Activated CD4-positive, CD25-positive, alpha-beta regulatory T cell treated with anti-CD3 and anti-CD28 coated beads, Interleukin-2, amount 50 U/mL, for 24 hours (primary cell): ENCODE data around the gene SSH3.

Source experiments
- ATAC-seq, 2 donors: fragments of 150-1000 bp; cut with Tn5 transposase; one replicate each; pipeline ENCODE4 v1.10.0; 2021; ENCODE audit warnings: mild to moderate bottlenecking in 1 of 2, moderate library complexity in 1 of 2

SSH3 gene

DNA sequence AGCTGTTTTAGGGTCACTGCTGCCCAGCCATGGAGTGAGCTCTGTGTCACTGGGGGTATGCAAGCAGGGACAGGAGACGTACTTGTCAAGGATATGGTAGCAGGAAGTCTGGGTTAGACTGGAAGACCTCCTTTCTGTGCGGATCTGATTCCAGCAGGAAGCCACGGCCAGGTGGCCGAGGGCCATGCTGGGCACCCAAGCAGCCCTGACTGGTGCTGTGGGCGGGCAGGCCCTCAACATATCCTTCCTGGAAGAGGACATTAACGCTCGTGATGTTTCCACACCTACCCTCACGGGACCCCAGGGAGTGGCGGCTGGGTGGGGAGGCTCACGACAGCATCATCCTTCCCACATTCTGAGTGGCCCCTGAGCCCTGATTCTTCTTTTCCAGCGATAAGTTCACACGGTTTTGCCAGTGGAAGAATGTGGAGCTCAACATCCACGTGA lies 23.0 kb upstream of the SSH3 start:
- ATAC-seq: no peak

DNA sequence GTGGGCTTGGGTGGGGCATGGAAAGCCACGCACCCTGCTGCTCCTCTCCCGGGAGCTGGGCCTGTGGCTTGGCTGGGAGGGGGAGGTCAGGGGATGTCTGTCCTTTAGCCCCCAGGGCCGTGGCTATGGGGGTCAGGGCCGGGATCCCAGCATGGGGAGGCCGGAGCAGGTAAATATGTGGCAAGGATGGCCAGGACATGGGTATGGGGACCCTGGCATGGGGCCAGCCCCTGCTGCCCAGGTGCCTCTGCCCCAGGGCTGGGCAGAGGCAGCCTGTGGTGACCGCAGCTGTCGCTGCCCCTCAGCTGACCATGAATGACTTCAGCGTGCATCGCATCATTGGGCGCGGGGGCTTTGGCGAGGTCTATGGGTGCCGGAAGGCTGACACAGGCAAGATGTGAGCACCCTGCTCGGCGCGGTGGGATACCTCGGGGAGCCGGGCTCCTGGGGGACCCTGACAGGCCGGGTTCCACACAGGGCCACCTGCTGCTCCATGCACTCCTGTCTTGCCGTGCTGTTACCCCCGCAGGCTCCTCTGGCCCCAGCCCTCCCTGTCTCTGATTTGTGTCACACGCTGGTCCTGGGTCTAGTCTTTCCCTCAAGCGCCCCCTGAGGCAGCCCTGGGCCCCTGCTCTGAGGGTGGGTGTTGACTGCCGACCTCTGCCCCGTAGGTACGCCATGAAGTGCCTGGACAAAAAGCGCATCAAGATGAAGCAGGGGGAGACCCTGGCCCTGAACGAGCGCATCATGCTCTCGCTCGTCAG lies 22.4 kb upstream of the SSH3 start:
- no peak for ATAC-seq

DNA sequence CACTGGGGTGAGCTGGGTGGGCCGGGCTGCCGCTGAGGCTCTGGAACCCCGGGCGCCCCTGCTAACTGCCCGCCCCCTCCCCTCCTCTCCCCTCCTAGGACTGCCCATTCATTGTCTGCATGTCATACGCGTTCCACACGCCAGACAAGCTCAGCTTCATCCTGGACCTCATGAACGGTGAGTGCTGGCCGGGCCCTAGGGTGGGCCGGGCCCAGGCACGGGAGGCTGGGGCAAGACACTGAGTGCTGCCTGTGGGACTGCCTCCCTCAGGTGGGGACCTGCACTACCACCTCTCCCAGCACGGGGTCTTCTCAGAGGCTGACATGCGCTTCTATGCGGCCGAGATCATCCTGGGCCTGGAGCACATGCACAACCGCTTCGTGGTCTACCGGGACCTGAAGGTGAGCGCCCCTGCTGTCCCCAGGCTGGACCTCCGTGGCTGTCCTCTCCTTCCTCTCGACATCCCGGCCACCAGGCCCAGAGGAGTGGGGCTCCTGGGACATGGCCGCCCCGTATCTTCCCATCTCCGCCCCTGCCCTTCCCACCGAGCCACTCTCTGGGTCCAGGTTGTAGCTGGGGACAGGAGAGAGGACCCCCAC lies 21.7 kb upstream of the SSH3 start:
- no peak for ATAC-seq

DNA sequence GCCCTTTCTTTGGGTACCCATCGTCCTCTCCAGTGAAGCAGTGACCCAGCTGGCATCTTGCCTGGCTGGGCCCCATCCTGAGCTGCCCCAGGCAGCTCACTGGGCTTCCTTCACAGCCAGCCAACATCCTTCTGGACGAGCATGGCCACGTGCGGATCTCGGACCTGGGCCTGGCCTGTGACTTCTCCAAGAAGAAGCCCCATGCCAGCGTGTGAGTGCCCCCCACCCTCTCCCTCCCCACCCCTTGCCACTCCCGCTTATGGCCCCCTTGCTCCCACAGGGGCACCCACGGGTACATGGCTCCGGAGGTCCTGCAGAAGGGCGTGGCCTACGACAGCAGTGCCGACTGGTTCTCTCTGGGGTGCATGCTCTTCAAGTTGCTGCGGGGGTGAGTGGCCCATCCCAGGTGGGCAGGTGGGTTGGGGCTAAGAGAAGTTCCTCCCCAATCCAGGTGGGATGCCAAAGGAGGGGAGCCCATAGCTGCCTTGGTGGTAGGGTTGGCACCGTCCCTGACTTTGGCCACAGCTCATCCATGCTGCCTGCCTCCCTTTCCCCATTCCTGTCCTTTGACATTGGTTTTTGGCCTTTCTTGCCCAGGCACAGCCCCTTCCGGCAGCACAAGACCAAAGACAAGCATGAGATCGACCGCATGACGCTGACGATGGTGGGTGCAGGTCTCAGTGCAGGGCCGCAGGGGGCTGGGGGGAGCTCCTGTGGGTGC lies 21.0 kb upstream of the SSH3 start:
- ATAC-seq: no peak

DNA sequence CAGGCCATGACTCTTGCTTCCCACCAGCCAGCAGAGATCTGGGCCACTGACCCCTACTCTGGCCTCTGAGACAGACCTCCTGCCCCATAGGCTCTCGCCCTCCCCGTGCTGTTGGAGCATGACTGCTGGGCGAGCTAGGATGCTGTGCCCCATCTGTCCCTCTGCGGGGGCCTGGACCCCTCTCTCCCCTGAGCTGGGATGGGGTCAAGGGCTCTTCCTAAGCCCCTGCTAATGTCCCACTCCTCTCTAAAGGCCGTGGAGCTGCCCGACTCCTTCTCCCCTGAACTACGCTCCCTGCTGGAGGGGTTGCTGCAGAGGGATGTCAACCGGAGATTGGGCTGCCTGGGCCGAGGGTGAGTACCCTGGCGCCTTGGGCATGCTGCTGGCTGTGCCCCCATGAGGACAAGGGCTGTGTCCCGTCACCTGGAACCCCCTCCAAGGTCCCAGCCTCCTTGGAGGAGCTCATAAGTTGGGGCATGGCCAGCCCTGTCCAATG lies 20.4 kb upstream of the SSH3 start:
- ATAC-seq: no peak

DNA sequence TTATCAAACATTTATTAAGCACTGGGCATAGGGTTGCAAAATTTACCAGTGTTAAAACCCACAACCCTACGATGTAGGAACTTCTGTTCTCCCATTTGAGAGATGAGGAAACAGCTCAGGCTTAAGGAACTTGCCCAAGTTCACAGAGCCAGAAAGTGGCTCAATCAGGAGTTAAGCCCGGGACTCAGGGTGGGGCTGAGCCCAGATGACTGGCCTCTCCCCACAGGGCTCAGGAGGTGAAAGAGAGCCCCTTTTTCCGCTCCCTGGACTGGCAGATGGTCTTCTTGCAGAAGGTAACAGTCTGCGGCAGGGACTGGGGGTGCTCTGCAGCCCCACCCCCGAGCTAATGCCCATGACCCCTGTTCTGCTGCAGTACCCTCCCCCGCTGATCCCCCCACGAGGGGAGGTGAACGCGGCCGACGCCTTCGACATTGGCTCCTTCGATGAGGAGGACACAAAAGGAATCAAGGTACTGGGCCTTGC lies 19.8 kb upstream of the SSH3 start:
- ATAC-seq: no peak

DNA sequence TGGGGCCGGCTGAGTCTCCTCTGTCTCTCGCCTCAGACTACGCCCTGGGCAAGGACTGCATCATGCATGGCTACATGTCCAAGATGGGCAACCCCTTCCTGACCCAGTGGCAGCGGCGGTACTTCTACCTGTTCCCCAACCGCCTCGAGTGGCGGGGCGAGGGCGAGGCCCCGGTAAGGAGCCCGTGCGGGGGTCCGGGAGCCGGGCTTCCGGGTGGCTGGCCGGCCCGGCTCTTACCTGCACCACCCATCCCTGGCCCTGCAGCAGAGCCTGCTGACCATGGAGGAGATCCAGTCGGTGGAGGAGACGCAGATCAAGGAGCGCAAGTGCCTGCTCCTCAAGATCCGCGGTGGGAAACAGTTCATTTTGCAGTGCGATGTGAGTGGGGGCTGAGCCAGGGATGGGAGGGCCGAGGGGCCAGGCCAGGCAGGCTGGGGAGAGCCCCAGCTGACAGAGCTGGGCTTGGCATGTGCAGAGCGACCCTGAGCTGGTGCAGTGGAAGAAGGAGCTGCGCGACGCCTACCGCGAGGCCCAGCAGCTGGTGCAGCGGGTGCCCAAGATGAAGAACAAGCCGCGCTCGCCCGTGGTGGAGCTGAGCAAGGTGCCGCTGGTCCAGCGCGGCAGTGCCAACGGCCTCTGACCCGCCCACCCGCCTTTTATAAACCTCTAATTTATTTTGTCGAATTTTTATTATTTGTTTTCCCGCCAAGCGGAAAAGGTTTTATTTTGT lies 18.4 kb upstream of the SSH3 start:
- ATAC-seq: no peak

DNA sequence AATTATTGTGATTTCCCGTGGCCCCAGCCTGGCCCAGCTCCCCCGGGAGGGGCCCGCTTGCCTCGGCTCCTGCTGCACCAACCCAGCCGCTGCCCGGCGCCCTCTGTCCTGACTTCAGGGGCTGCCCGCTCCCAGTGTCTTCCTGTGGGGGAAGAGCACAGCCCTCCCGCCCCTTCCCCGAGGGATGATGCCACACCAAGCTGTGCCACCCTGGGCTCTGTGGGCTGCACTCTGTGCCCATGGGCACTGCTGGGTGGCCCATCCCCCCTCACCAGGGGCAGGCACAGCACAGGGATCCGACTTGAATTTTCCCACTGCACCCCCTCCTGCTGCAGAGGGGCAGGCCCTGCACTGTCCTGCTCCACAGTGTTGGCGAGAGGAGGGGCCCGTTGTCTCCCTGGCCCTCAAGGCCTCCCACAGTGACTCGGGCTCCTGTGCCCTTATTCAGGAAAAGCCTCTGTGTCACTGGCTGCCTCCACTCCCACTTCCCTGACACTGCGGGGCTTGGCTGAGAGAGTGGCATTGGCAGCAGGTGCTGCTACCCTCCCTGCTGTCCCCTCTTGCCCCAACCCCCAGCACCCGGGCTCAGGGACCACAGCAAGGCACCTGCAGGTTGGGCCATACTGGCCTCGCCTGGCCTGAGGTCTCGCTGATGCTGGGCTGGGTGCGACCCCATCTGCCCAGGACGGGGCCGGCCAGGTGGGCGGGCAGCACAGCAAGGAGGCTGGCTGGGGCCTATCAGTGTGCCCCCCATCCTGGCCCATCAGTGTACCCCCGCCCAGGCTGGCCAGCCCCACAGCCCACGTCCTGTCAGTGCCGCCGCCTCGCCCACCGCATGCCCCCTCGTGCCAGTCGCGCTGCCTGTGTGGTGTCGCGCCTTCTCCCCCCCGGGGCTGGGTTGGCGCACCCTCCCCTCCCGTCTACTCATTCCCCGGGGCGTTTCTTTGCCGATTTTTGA lies 17.5 kb upstream of the SSH3 start:
- ATAC-seq: no peak

DNA sequence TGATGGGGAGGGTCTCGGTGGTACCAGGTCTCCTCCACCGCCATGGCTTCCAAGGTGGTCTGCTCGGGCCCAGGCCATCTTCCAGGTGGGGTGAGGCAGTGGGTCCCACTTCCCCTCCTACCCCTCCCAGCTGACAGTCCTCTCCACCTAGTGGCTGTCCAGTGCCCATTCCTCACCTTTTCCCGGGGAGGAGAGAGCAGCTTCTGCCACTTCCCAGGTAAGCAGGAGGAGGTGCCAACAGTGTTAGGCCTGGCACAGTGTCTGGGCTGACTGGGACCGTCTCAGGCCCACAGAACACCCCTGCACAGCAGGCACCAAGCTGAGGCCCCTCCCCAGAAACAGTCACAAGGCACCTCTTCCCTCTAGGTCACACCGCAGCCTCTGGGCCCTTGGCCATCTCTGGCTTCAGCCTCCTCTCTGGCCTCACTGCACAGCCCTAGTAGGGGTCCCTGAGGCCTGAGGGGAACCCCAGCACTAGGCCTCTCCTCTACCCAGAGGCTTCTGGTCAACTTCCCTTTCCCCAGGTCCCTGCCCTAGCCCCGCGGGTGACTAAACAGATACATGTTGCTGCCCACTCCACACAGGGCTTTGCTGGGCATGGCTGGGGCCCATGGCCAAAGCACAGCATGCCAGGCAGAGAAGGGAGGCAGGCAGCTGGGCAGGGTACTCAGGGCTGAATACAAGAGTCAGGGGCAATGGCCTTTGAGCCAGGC lies 16.6 kb upstream of the SSH3 start:
- ATAC-seq: no peak

DNA sequence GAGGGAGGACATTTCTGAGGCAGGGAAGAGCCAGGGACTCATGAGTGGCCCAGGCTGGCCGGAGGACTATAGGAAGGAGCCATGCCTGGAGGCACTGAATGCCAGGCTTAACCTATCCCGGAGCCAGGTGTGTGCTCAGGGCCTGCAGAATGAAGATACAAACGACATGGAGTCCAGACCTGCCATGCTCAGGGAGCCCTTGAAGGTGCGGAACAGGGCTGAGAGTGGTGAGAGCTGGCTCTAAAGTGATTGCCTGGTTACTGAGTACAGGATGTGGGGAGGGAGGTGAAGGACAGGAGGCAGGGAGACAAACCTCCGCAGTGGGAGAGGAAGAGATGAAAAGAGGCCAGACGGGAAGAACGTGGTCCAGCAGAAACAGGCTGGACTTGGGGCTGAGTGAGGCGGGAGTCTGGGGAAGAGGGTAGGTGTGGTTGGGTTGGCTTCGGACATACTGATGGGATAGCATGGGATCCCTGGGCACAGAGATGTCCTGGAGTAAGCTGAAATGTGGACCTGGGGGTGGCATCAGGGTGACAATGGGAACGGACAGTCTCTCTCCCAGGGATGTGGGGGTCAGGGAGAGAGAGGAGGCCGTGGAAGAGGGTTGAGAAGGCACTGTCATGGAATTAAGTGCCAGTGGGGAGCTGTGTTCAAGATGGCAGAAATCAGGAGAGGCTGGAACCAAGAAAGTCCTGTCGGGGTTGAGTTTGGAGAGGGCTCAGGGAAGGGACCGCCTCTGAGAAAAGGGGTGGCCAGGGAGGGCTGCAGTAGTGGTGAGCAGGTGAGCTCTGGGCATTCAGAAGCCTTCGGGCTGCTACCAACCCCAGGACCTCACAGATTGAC lies 15.8 kb upstream of the SSH3 start:
- no peak for ATAC-seq

DNA sequence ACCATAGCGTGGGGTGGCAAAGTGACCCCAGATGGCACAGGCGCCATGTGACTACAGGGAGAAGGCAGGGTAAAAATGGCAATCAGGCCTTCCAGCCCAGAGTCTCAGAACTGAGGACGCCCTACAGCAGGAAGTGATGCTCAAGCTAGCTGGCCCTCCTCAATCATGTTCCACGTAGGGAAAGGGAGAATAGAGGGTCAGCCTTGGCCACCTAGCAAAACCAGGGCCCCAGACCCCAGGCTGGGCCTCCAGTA lies 15.2 kb upstream of the SSH3 start:
- no peak for ATAC-seq

DNA sequence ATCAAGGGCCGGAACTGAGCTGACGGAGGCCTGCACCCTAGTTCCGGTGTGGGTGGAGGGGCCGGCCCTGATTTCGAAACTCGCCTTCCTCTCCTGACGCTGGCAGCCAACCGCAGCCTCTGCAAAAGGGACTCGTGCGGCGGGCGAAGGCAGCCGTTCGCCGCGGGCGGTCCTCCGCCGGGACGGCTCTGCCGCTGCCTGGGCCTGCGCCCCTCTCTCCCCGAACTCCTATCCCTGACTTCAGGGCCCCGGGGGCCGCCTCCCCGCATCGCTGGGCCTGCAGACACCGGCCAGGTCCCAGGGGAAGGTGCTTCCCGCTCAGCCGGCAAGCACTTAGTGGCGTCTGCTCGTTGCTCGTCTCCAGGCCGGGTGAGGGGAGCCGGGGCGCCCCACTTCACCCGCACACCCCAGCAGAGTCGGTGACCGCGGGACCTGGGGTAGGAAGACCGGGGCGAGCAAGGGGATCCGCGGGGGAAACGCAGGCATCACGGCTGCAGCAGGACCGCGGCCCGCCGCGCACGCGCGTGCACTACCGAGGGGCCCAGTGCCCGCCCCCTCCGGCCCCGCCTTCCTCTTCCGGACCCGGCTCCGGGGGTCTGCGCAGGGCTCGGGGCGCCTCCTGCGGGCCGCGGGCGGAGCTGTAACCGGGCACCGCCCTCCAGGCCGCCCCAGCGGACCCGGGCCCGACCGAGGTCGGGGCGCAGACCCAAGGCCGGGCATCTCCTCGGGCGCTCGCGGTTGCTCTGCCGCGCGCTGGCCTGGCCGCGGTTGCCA lies 14.7 kb upstream of the SSH3 start:
- ATAC-seq: peak; percentile 71 to 73

DNA sequence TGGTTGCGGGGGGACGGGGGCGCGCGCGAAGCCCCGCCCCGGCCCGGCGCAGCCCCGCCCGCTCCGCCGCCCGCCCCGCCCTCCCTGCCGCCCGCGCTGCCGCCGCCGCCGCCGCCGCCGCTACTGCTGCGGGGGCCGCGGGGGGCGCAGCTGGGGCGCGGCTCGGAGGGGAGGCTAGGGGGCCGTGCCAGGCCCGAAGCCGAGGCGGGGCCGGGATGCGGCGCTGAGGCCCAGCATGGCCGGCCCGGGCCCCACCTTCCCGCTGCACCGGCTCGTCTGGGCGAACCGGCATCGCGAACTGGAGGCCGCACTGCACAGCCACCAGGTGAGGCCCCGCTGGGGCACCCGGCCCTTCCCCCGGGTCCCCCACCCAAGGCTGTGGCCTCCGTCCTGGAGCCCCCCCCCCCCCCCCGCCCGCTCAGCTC lies 14.1 kb upstream of the SSH3 start, which contains the start of gene ANKRD13D:
ANKRD13D (plus strand) TSS at position 78 of the 425 bp plus-strand sequence; CDS start at position 236, 158 bp downstream.
- ATAC-seq: peak in 1 of 2 donors; percentile 31

DNA sequence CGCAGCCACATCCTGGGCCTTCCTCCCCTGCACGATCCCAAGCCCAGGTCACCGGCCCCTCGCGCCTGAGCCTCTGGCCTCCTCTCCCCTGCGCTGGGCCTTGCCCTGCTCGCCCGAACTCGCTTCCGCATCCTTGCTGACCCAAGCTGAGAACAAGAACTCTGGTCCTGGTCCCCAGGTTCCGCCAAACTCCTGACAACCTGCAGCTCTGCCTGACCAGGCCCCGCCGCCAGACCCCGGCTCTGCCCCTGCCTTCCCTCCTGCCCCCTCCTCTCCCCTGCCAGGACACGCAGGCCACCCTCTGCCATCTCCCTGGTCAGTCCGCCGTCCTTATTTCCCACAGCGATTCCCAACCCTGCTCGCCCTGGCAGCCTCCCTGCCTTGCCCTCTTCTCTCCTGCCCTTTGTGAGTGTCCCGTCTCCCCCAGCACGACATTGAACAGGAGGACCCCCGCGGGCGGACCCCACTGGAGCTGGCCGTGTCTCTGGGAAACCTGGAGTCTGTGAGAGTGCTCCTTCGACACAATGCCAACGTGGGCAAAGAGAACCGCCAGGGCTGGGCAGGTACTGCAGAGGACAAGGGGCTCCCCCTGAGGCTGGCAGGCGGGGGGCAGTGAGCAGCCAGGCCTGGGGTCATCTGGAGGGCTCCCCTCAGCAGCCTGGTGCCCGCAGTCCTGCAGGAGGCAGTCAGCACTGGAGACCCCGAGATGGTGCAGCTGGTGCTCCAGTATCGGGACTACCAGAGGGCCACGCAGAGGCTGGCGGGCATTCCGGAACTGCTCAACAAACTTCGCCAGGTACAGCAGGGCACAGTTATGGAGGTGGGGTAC lies 13.5 kb upstream of the SSH3 start:
- no peak for ATAC-seq

DNA sequence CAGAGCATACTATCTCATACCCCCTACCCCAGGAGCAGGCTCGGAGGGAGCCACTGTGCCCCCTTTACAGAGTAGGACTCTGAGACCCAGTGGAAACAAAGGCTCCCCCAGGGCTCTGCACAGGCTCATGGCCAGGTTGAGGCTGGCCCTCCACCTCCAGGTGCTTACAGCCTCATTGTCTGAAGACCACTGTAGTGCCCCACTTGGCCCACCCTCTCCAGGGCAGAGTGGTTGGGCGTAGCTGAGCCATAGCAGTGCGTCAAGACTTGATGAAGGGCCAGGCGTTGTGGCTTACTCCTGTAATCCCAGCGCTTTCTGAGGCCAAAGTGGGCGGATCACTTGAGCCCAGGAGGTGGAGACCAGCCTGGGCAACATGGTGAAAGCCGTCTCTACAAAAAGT lies 12.5 kb upstream of the SSH3 start:
- no peak for ATAC-seq

DNA sequence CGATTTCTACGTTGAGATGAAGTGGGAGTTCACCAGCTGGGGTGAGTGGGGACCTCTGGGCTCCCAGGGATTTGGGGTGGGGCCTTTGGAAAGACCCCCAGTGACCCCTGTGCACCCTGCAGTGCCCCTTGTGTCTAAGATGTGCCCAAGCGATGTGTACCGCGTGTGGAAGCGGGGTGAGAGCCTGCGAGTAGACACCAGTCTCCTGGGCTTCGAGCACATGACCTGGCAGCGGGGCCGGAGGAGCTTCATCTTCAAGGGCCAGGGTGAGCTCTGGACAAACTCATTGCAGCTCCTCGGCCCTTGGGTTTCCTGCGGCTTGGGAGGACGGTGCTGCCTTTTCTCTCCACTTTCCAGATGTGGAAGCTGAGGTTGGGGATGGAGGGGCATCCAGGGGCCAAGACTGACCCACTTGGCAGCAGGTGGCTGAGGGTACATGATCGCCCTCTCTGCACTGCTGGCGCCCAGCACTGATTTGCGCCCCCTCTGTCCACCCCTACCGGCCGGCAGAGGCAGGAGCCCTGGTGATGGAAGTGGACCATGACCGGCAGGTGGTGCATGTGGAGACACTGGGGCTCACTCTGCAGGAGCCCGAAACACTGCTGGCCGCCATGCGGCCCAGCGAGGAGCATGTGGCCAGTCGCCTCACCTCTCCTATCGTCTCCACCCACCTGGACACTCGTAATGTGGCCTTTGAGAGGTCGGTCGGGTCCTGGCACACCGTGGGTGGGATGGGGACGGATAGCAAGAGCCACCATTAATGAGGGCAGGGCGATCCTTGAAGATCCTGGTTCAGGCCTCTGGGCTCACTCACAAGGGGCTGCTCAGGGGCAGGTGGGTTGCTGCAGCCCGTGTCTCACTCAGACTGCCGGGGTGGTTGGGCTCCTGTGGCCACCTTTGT lies 11.6 kb upstream of the SSH3 start:
- ATAC-seq: no peak

DNA sequence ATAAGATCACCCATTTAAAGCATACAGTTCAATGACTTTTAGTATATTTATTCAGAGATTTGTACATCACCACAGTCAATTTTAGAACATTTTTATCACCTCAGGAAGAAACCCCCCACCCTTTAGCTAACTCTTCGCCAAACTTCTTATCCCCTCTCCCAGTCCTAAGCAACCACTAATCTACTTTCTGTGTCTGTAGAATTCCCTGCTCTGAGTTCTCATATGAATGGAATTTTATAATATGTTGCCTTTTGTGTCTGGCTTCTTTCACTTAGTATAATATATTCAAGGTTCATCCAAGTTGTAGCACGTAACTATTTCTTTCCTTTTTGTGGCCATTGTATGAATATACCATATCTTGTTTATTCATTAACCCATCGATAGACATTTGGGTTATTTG lies 10.7 kb upstream of the SSH3 start:
- ATAC-seq: no peak
